H1 (cell line): ENCODE data around the gene LTBP1. TPM values are rescaled to one million over a fixed set of nuclear protein-coding genes. Genes with fewer than 3 reads are reported as not detected.

ENCODE experiments used
- POU5F1 ChIP-seq: IDR thresholded peaks from 2 replicates; pipeline ENCODE4 v1.6.1; 2011; ENCODE audit warnings: low read depth, mild to moderate bottlenecking, low read length, moderate library complexity
- polyA plus RNA-seq, 7 experiments: library from polyadenylated mRNA; depleted of rRNA in 3 of 7; stranded (reverse) in 5 of 7; unstranded in 2 of 7; fragments of >200 nt in 5 of 7; fragments of 200-250 nt in 2 of 7; gene quantifications; 1 replicate in 5 of 7; 2 replicates in 1 of 7; 4 replicates in 1 of 7; pipeline versions ENCODE4 v1.2.1 to v1.2.3, GENCODE V29; 2011 to 2013; ENCODE audit warnings: missing spikeins in 2 of 7, mixed read lengths in 2 of 7
- total RNA-seq: library from RNA; stranded (reverse); fragmentation: NEBNext Ultra II Directional; extraction: Animal tissue kit (Norgen Biotek cat#: 25700); gene quantifications from 2 replicates; pipeline ENCODE4 v1.2.1, GENCODE V29; 2021

Gene LTBP1
- total and polyA plus RNA-seq, 2 of the 8 experiments (the other 6 are each of a cell fraction or from before 2014, with no cell fraction given), result 15.4 to 24.7 TPM

DNA sequence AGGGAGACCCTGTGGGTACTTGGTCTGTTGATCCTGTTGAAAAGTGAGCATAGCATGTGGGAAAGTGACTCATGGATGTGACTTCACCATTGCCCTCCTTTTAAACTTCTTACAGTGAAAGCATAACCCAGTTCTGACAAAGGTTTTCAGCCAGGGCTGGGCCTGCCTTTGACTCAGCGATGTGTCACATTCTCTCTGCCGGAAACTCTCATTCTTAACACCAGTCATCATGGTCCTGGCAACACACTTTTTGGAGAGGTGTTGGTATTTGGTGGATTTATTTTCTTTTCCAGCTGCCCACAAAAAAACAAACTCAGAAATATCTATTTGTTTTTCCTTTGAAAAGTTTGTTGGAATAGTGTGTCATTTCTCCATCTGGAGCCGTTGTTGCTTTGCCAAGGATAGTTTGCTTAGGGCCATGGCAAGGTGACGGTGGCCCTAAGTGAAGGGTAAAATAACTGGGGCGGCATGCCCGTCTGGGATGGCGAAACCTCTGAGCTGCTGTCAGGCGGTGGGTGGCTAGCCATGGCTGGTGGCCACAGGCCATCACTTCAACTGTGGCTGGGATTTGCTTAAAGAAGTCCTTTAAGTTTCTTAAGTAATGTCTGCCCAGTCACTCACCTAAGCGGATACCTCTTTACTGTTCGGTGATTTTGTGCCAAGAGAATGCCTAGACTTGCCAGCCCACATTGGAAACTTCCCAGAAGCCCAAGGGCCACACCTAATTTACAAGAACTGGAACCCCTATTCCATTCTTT is 123.3 kb downstream of the LTBP1 start (continued):
- no peak for TF ChIP-seq POU5F1
